GM23338 (cell line): Measurements from ENCODE around the gene BCHE.

Experiments
- CTCF ChIP-seq, 2 experiments: fragments of 200-600 bp in 1 of 2; sonication (generic) in 1 of 2; conservative IDR thresholded peaks; 2 replicates each; pipeline versions ENCODE4 v1.5.1 to v1.6.1; 2016 to 2017; ENCODE audit warnings: antibody characterized with exemption in 2 of 2, low read depth in 2 of 2, mild to moderate bottlenecking in 2 of 2, moderate library complexity in 1 of 2
- EZH2 ChIP-seq: fragments of 200-600 bp; sonication (generic); IDR thresholded peaks from one replicate; pipeline ENCODE4 v1.8.0; 2017; ENCODE audit warnings: antibody characterized with exemption, mild to moderate bottlenecking, low read depth; ENCODE audit not compliant: unreplicated experiment
- EZH2phosphoT487 ChIP-seq: fragments of 200-600 bp; sonication (generic); IDR thresholded peaks from one replicate; pipeline ENCODE4 v1.8.1; 2018; ENCODE audit warnings: antibody characterized with exemption; ENCODE audit not compliant: unreplicated experiment
- JUNB ChIP-seq: IDR thresholded peaks from one replicate; pipeline ENCODE4 v1.6.1; 2016; ENCODE audit warnings: antibody characterized with exemption; ENCODE audit not compliant: unreplicated experiment
- POLR2AphosphoS5 ChIP-seq: IDR thresholded peaks from 2 replicates; pipeline ENCODE4 v1.6.1; 2016; ENCODE audit warnings: antibody characterized with exemption, low read depth
- STAT1 ChIP-seq: IDR thresholded peaks from one replicate; pipeline ENCODE4 v1.6.1; 2016; ENCODE audit warnings: antibody characterized with exemption; ENCODE audit not compliant: unreplicated experiment
- ZNF331 ChIP-seq: fragments of 250-450 bp; sonication (Bioruptor Pico); IDR thresholded peaks from 2 replicates; pipeline ENCODE4 v1.5.0; 2020; ENCODE audit warnings: low read depth, mild to moderate bottlenecking, moderate library complexity
- TF ChIP-seq, protein P1 (sequence below): IDR thresholded peaks from one replicate; pipeline ENCODE4 v1.6.1; 2018; ENCODE audit warnings: antibody characterized with exemption; ENCODE audit not compliant: unreplicated experiment
- TF ChIP-seq, protein P2 (sequence below): IDR thresholded peaks from 2 replicates; pipeline ENCODE4 v1.6.1; 2016; ENCODE audit warnings: antibody characterized with exemption

DNA sequence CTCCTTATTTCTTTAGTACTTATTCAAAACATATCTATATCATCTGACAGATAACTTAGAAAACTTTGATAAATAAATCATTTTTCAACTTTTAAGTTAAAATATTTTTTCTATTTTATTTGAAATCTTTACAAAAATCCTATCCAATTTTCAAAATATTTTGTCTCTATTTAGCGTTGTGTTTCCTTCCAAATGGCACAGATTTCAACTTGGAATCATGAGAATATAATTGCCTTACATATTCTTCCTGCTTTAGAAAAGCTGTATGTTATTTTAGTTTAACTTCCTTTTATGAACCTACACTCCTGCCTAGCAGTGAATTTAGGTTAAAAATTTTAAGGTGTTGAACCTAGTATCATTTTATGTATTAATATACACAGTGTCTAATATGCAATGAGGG, 38.2 kb downstream of the BCHE start:
- TF ChIP-seq CTCF (conservative IDR thresholded peaks at IDR 0.05; ENCODE audit: low read depth in 2 of 2), result no peak
- TF ChIP-seq ZNF331, result no peak
- TF ChIP-seq, protein P1, sequence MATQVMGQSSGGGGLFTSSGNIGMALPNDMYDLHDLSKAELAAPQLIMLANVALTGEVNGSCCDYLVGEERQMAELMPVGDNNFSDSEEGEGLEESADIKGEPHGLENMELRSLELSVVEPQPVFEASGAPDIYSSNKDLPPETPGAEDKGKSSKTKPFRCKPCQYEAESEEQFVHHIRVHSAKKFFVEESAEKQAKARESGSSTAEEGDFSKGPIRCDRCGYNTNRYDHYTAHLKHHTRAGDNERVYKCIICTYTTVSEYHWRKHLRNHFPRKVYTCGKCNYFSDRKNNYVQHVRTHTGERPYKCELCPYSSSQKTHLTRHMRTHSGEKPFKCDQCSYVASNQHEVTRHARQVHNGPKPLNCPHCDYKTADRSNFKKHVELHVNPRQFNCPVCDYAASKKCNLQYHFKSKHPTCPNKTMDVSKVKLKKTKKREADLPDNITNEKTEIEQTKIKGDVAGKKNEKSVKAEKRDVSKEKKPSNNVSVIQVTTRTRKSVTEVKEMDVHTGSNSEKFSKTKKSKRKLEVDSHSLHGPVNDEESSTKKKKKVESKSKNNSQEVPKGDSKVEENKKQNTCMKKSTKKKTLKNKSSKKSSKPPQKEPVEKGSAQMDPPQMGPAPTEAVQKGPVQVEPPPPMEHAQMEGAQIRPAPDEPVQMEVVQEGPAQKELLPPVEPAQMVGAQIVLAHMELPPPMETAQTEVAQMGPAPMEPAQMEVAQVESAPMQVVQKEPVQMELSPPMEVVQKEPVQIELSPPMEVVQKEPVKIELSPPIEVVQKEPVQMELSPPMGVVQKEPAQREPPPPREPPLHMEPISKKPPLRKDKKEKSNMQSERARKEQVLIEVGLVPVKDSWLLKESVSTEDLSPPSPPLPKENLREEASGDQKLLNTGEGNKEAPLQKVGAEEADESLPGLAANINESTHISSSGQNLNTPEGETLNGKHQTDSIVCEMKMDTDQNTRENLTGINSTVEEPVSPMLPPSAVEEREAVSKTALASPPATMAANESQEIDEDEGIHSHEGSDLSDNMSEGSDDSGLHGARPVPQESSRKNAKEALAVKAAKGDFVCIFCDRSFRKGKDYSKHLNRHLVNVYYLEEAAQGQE, result no peak
- TF ChIP-seq JUNB, result no peak
- TF ChIP-seq EZH2, result no peak
- no peak for TF ChIP-seq POLR2AphosphoS5
- no peak for TF ChIP-seq EZH2phosphoT487
- no peak for TF ChIP-seq STAT1
- TF ChIP-seq, protein P2, sequence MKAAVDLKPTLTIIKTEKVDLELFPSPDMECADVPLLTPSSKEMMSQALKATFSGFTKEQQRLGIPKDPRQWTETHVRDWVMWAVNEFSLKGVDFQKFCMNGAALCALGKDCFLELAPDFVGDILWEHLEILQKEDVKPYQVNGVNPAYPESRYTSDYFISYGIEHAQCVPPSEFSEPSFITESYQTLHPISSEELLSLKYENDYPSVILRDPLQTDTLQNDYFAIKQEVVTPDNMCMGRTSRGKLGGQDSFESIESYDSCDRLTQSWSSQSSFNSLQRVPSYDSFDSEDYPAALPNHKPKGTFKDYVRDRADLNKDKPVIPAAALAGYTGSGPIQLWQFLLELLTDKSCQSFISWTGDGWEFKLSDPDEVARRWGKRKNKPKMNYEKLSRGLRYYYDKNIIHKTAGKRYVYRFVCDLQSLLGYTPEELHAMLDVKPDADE, result no peak
